ENCODE results near the gene APLN.

The APLN gene

GRCh38 chrX:129698150-129698549, 43.4 kb upstream of the APLN start:
- H3K36me3 ChIP-seq (ENCODE audit: control insufficient read depth, insufficient read depth, low read length), result no peaks in the 10 kb centered on the region
- H3K4me3 ChIP-seq (ENCODE audit: low read depth, low read length), result no peak overlapping the region
- H2AFZ ChIP-seq, result no peak overlapping the region
- H3K4me1 ChIP-seq, result no peaks in the 10 kb centered on the region
- H3K27me3 ChIP-seq (ENCODE audit: control insufficient read depth, insufficient read depth, low read length), result no peaks in the 10 kb centered on the region
- TF ChIP-seq, protein P1, sequence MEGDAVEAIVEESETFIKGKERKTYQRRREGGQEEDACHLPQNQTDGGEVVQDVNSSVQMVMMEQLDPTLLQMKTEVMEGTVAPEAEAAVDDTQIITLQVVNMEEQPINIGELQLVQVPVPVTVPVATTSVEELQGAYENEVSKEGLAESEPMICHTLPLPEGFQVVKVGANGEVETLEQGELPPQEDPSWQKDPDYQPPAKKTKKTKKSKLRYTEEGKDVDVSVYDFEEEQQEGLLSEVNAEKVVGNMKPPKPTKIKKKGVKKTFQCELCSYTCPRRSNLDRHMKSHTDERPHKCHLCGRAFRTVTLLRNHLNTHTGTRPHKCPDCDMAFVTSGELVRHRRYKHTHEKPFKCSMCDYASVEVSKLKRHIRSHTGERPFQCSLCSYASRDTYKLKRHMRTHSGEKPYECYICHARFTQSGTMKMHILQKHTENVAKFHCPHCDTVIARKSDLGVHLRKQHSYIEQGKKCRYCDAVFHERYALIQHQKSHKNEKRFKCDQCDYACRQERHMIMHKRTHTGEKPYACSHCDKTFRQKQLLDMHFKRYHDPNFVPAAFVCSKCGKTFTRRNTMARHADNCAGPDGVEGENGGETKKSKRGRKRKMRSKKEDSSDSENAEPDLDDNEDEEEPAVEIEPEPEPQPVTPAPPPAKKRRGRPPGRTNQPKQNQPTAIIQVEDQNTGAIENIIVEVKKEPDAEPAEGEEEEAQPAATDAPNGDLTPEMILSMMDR (IDR thresholded peaks at IDR 0.05), result no peak
- H3K4me2 ChIP-seq (ENCODE audit: low read length), result no peak overlapping the region
- no peak overlapping the region for H3K9ac ChIP-seq
- H3K79me2 ChIP-seq, result no peaks in the 10 kb centered on the region
- H3K27ac ChIP-seq, result no peak overlapping the region
- H3K9me3 ChIP-seq (ENCODE audit: control insufficient read depth, low read length), result no peaks in the 10 kb centered on the region

DNA sequence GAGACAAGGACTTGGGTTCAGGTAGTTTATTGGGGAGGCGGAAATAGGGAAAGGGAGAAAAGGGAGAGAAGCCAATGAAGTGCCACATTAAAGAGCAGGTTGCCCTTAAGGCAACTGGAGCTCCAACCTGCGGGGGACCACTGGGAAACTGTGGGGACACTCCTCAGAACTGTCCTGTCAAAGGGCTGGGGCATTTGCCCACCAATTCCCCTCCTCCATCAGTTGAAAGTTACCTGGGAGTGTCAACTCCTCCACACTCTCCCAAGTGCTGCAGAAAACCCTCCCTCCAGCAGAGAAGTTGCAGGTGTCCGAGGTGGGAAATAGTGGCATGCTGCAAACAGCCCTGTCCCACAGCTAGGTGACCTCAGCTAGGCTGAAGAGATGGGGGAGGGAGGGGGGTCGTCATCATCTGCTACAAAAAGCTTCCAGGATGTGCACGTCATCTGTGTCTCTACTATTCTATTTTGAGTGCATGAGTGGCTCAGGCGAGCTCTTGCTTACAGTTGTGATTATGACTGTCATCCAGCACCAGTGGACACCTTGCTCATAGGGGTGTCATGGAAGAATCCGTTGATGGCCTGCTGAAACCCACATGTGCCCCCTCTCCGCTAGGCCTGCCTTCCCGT, 42.6 kb upstream of the APLN start:
- TF ChIP-seq, protein P1 (IDR thresholded peaks at IDR 0.05), result no peak
- Histone ChIP-seq H3K36me3 (ENCODE audit: control insufficient read depth, insufficient read depth, low read length) (no peaks in the 10 kb centered on the region), H3K27ac (no peak overlapping the region)

GRCh38 chrX:129696463-129697155, 41.9 kb upstream of the APLN start:
- no peak overlapping the region for H3K9ac ChIP-seq
- TF ChIP-seq, protein P1 (IDR thresholded peaks at IDR 0.05), result no peak
- no peaks in the 10 kb centered on the region for H3K4me1 ChIP-seq

More for the DNA sequence above, 42.6 kb upstream of the APLN start:
- Histone ChIP-seq H3K27me3 (ENCODE audit: control insufficient read depth, insufficient read depth, low read length) (no peaks in the 10 kb centered on the region), H2AFZ (no peak overlapping the region), H3K9ac (no peak overlapping the region), H3K9me3 (ENCODE audit: control insufficient read depth, low read length) (no peaks in the 10 kb centered on the region), H3K4me1 (no peaks in the 10 kb centered on the region), H3K79me2 (no peaks in the 10 kb centered on the region), H3K4me2 (ENCODE audit: low read length) (no peak overlapping the region), H3K4me3 (ENCODE audit: low read depth, low read length) (no peak overlapping the region)

DNA sequence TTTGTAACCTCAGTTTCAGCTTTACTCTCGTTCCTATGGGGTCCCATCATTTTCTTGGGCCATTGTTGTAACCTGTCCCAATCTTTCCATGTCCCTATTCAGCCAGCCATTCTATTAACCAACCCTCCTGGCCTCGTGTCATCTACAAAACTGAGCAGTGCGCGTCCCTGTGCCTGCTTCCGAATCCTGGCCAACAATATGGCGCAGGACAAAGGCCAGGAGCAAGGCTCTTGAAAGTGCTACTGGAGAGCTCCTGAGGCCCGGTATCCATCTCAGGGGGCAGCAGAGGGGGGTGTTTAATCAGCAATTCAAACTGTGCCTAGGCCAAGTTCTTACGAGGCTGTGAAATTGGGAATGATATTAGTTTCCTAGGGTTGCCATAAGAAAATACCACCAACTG, 41.2 kb upstream of the APLN start:
- no peak overlapping the region for H3K4me3 ChIP-seq (ENCODE audit: low read depth, low read length)
- no peaks in the 10 kb centered on the region for H3K4me1 ChIP-seq
- H3K79me2 ChIP-seq, result no peaks in the 10 kb centered on the region
- H3K9ac ChIP-seq, result no peak overlapping the region
- H3K27me3 ChIP-seq (ENCODE audit: control insufficient read depth, insufficient read depth, low read length), result no peaks in the 10 kb centered on the region
- TF ChIP-seq, protein P1 (IDR thresholded peaks at IDR 0.05), result no peak
- no peaks in the 10 kb centered on the region for H3K36me3 ChIP-seq (ENCODE audit: control insufficient read depth, insufficient read depth, low read length)
- H2AFZ ChIP-seq, result no peak overlapping the region
- H3K4me2 ChIP-seq (ENCODE audit: low read length), result no peak overlapping the region
- H3K27ac ChIP-seq, result no peak overlapping the region
- H3K9me3 ChIP-seq (ENCODE audit: control insufficient read depth, low read length), result no peaks in the 10 kb centered on the region

More at GRCh38 chrX:129696463-129697155, 41.9 kb upstream of the APLN start:
- H3K27ac ChIP-seq, result no peak overlapping the region
- H3K79me2 ChIP-seq, result no peaks in the 10 kb centered on the region
- H3K4me3 ChIP-seq (ENCODE audit: low read depth, low read length), result no peak overlapping the region
- H3K4me2 ChIP-seq (ENCODE audit: low read length), result no peak overlapping the region
- no peak overlapping the region for H2AFZ ChIP-seq
- H3K9me3 ChIP-seq (ENCODE audit: control insufficient read depth, low read length), result no peaks in the 10 kb centered on the region
- no peaks in the 10 kb centered on the region for H3K27me3 ChIP-seq (ENCODE audit: control insufficient read depth, insufficient read depth, low read length)
- no peaks in the 10 kb centered on the region for H3K36me3 ChIP-seq (ENCODE audit: control insufficient read depth, insufficient read depth, low read length)

Measured in parathyroid adenoma (tissue), 2 donors.